ENCODE measurements around the gene HOXC9. TPM values are rescaled to one million over a fixed set of nuclear protein-coding genes. Genes with fewer than 3 reads are reported as not detected.

Gene HOXC9
- total and polyA plus RNA-seq, 9 of the 15 experiments (the other 6 are each of a cell fraction or from before 2014, with no cell fraction given) = 1.1 to 10.5 (median 9.3) TPM

GRCh38 chr12:54044425-54045103 is 44.6 kb downstream of the HOXC9 start:
- H2AFZ ChIP-seq (ENCODE audit: low read depth, low read length) = no peak overlapping the region
- ChIA-PET CTCF (ENCODE audit: low intra/inter-chr PET ratio) (no interaction called here), POLR2A (interaction anchor here (0.7 kb wide), 1 partner anchor 11 kb away, joined by 3 read pairs; no protein-coding TSS in a partner anchor)
- FAIRE-seq (no peak), DNase-seq (ENCODE audit: extremely low read depth in 1 of 4, low spot score in 3 of 4) (no peak), ATAC-seq (no peak)
- no peaks in the 10 kb centered on the region for H3K79me2 ChIP-seq (ENCODE audit: control insufficient read depth, insufficient read depth, low read length)
- no peak overlapping the region for H3K4me2 ChIP-seq (ENCODE audit: insufficient read depth, low read length)
- H3K9ac ChIP-seq (ENCODE audit: insufficient read depth in 1 of 2, low read depth in 2 of 2, low read length in 2 of 2) = no peak overlapping the region
- in situ Hi-C loops (cut with MboI) (no loop called here), intact Hi-C loops (cut with micrococcal nuclease) (no loop called here)
- H3K36me3 ChIP-seq (ENCODE audit: control insufficient read depth, insufficient read depth, low read length) = no peaks in the 10 kb centered on the region
- H3K9me3 ChIP-seq (replicated peaks; ENCODE audit: control insufficient read depth, insufficient read depth, low read depth, low read length) = no peaks in the 10 kb centered on the region
- H3K4me3 ChIP-seq = no peak overlapping the region
- no peak overlapping the region for H3K27ac ChIP-seq (ENCODE audit: extremely low read depth, low read depth, low read length)
- no TSS peak for BruUV-seq (replicated peaks)
- WGBS (ENCODE audit: insufficient coverage, low coverage, missing lambda C conversion rate) = 6% methylated on average over 5 of the region's 5 CpGs
- no peaks in the 10 kb centered on the region for H3K9me1 ChIP-seq (ENCODE audit: control insufficient read depth, insufficient read depth, low read length)
- H4K20me1 ChIP-seq (replicated peaks; ENCODE audit: control insufficient read depth, insufficient read depth, low read length) = no peaks in the 10 kb centered on the region
- peaks cover 0 to 11% of the 10 kb centered on the region in 2 experiments; a peak in 2 of 5 replicates for H3K4me1 ChIP-seq (replicated peaks in 1 of 2; ENCODE audit: control insufficient read depth in 2 of 2, insufficient read depth in 2 of 2, low read length in 2 of 2)
- peaks cover 37 to 41% of the 10 kb centered on the region in 2 experiments for H3K27me3 ChIP-seq (ENCODE audit: control insufficient read depth in 2 of 2, insufficient read depth in 2 of 2, low read length in 2 of 2)
- TF ChIP-seq SIX5 (IDR thresholded peaks at IDR 0.05; ENCODE audit: borderline replicate concordance in 1 of 2, insufficient read depth in 1 of 2, low read depth in 1 of 2, low read length in 2 of 2) (no peak), PRMT5 (CRISPR knock-in tag; IDR thresholded peaks at IDR 0.05) (no peak), PCBP2 (IDR thresholded peaks at IDR 0.05; ENCODE audit: low read depth, low read length, poor library complexity, severe bottlenecking) (no peak), SRF (CRISPR knock-in tag; IDR thresholded peaks at IDR 0.05) (no peak), NFXL1 (CRISPR knock-in tag; IDR thresholded peaks at IDR 0.05) (no peak), MLX (CRISPR knock-in tag; conservative IDR thresholded peaks at IDR 0.05) (no peak), COPS2 (conservative IDR thresholded peaks at IDR 0.05) (no peak), NR4A1 (CRISPR knock-in tag; IDR thresholded peaks at IDR 0.05) (no peak), NR4A1 (tag; IDR thresholded peaks at IDR 0.05) (no peak), ZNF696 (CRISPR knock-in tag; conservative IDR thresholded peaks at IDR 0.05) (no peak), PATZ1 (CRISPR knock-in tag; IDR thresholded peaks at IDR 0.05; ENCODE audit: borderline replicate concordance) (no peak), ZNF316 (IDR thresholded peaks at IDR 0.05) (no peak), HOMEZ (CRISPR knock-in tag; IDR thresholded peaks at IDR 0.05) (no peak), WHSC1 (IDR thresholded peaks at IDR 0.05; ENCODE audit: low read length) (no peak), SLC30A9 (CRISPR knock-in tag; IDR thresholded peaks at IDR 0.05) (no peak)
